Tibial nerve (tissue), 4 donors: Measurements from ENCODE around the gene KCP. TPM values are rescaled to one million over a fixed set of nuclear protein-coding genes. Genes with fewer than 3 reads are reported as not detected.

Source experiments
- DNase-seq, 2 donors: peaks; one replicate each; pipeline ENCODE4 v3.0.0-alpha.2; 2019; ENCODE audit warnings: low spot score in 2 of 2
- H3K27ac ChIP-seq, 4 donors: fragments of 200-600 bp; sonication (generic) in 3 of 4; one replicate each; pipeline ENCODE4 v1.5.1; 2017 to 2019; ENCODE audit warnings: mild to moderate bottlenecking in 1 of 4
- H3K27me3 ChIP-seq, 2 donors: fragments of 200-600 bp; sonication (generic) in 1 of 2; one replicate each; pipeline versions ENCODE4 v1.5.1 to v1.6.0; 2017 to 2019
- H3K36me3 ChIP-seq, 3 donors: fragments of 200-600 bp; sonication (generic); one replicate each; pipeline ENCODE4 v1.5.1; 2018 to 2019
- H3K4me1 ChIP-seq, 4 donors: fragments of 200-600 bp; sonication (generic) in 3 of 4; one replicate each; pipeline ENCODE4 v1.5.1; 2017 to 2019
- H3K4me3 ChIP-seq, 4 donors: fragments of 200-600 bp; sonication (generic) in 3 of 4; one replicate each; pipeline ENCODE4 v1.5.1; 2017 to 2019; ENCODE audit warnings: mild to moderate bottlenecking in 1 of 4, moderate library complexity in 1 of 4
- H3K9me3 ChIP-seq, 4 donors: fragments of 200-600 bp; sonication (generic) in 3 of 4; one replicate each; pipeline ENCODE4 v1.5.1; 2017 to 2019
- EP300 ChIP-seq, 2 donors: sonication (generic); formaldehyde crosslinking; IDR thresholded peaks; one replicate each; pipeline ENCODE4 v1.6.1; 2017; ENCODE audit warnings: antibody characterized with exemption in 2 of 2, mild to moderate bottlenecking in 1 of 2
- POLR2A ChIP-seq, 2 donors: fragments of 450-650 bp; IDR thresholded peaks; one replicate each; pipeline ENCODE4 v1.6.1; 2017; ENCODE audit warnings: antibody characterized with exemption in 2 of 2, mild to moderate bottlenecking in 2 of 2, moderate library complexity in 2 of 2
- WGBS, 2 donors: methylation state at CpG; one replicate each; pipeline ENCODE4 v1.1.5; 2018; 5-methylcytosine and 5-hydroxymethylcytosine counted together
- total RNA-seq, 4 donors: library from RNA; depleted of rRNA; stranded (reverse); fragments of >200 nt; gene quantifications; one replicate each; pipeline ENCODE4 v1.1.0, GENCODE V29; 2016
- TF ChIP-seq, protein P1 (sequence below), 5 experiments: fragments of 200-600 bp in 3 of 5; fragments of 450-650 bp in 2 of 5; sonication (generic) in 3 of 5; IDR thresholded peaks; one replicate each; pipeline ENCODE4 v1.5.1; 2016 to 2019; ENCODE audit warnings: antibody characterized with exemption in 5 of 5, mild to moderate bottlenecking in 3 of 5, moderate library complexity in 2 of 5

KCP gene
- total RNA-seq, 4 donors from 2014 or later: 0.21 to 0.90 (median 0.40) TPM

DNA sequence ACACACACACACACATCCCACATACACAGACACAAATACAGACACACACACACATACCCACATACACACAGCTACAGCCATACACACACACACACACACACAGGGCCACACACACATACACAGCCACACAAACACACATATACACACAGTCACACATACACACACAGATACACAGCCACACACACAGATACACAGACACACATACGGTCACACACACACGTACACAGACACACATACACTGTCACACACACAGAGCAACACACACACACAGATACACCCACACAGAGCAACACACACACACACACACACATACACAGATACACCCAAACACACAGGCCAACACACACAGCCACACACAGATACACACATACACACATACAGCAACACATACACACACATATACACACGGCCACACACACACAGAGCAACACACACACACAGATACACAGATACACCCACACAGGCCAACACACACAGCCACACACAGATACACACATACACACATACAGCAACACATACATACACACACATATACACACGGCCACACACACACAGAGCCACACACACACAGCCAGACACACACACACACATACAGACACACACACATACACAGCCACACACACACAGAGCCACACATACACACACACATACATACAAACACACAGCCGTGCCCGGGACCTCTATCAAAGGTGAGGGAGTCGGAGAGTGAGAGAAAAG lies 22.3 kb downstream of the KCP start:
- H3K9me3 ChIP-seq: no peaks in the 10 kb centered on the region
- DNase-seq: no peak
- peaks cover 0 to 42% of the 10 kb centered on the region in 2 donors for H3K27me3 ChIP-seq
- no peak for TF ChIP-seq POLR2A (IDR thresholded peaks at IDR 0.05)
- TF ChIP-seq, protein P1, sequence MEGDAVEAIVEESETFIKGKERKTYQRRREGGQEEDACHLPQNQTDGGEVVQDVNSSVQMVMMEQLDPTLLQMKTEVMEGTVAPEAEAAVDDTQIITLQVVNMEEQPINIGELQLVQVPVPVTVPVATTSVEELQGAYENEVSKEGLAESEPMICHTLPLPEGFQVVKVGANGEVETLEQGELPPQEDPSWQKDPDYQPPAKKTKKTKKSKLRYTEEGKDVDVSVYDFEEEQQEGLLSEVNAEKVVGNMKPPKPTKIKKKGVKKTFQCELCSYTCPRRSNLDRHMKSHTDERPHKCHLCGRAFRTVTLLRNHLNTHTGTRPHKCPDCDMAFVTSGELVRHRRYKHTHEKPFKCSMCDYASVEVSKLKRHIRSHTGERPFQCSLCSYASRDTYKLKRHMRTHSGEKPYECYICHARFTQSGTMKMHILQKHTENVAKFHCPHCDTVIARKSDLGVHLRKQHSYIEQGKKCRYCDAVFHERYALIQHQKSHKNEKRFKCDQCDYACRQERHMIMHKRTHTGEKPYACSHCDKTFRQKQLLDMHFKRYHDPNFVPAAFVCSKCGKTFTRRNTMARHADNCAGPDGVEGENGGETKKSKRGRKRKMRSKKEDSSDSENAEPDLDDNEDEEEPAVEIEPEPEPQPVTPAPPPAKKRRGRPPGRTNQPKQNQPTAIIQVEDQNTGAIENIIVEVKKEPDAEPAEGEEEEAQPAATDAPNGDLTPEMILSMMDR (IDR thresholded peaks at IDR 0.05): no peak
- TF ChIP-seq EP300 (IDR thresholded peaks at IDR 0.05): no peak
- H3K4me3 ChIP-seq: no peak overlapping the region
- no peak overlapping the region for H3K27ac ChIP-seq
- 79 to 87% methylated on average over 6 to 7 of the region's 7 CpGs for WGBS, 2 donors
- H3K36me3 ChIP-seq: no peaks in the 10 kb centered on the region
- peaks cover 0 to 10% (median 3%) of the 10 kb centered on the region in 4 donors for H3K4me1 ChIP-seq

GRCh38 chr7:128887169-128888038 lies 23.1 kb downstream of the KCP start:
- H3K4me1 ChIP-seq: peaks cover 0 to 10% (median 3%) of the 10 kb centered on the region in 4 donors
- no peak overlapping the region for H3K4me3 ChIP-seq
- TF ChIP-seq, protein P1 (IDR thresholded peaks at IDR 0.05): no peak
- no peak for TF ChIP-seq EP300 (IDR thresholded peaks at IDR 0.05)
- no peak for TF ChIP-seq POLR2A (IDR thresholded peaks at IDR 0.05)
- no peaks in the 10 kb centered on the region for H3K36me3 ChIP-seq
- no peak overlapping the region for H3K27ac ChIP-seq
- DNase-seq: no peak
- H3K9me3 ChIP-seq: no peaks in the 10 kb centered on the region
- H3K27me3 ChIP-seq: peaks cover 0 to 42% of the 10 kb centered on the region in 2 donors
- WGBS, 2 donors: 80 to 83% methylated on average over 7 of the region's 7 CpGs

- no peak overlapping the region for H3K27ac ChIP-seq
- H3K4me3 ChIP-seq: no peak overlapping the region
- TF ChIP-seq EP300 (IDR thresholded peaks at IDR 0.05) (no peak), POLR2A (IDR thresholded peaks at IDR 0.05) (no peak)
- TF ChIP-seq, protein P1 (IDR thresholded peaks at IDR 0.05): no peak
- DNase-seq: no peak
- 57 to 72% methylated on average over 13 to 14 of the region's 14 CpGs for WGBS, 2 donors
- H3K27me3 ChIP-seq: peaks cover 0 to 37% of the 10 kb centered on the region in 2 donors
- H3K36me3 ChIP-seq: no peaks in the 10 kb centered on the region
- no peaks in the 10 kb centered on the region for H3K9me3 ChIP-seq
- peaks cover 0 to 10% (median 3%) of the 10 kb centered on the region in 4 donors for H3K4me1 ChIP-seq
These were observed 23.9 kb downstream of the KCP start for GRCh38 chr7:128886391-128887168.

- no peak for DNase-seq
- no peaks in the 10 kb centered on the region for H3K36me3 ChIP-seq
- no peak overlapping the region for H3K4me3 ChIP-seq
- TF ChIP-seq EP300 (IDR thresholded peaks at IDR 0.05) (no peak), POLR2A (IDR thresholded peaks at IDR 0.05) (no peak)
- TF ChIP-seq, protein P1 (IDR thresholded peaks at IDR 0.05): no peak
- peaks cover 0 to 29% of the 10 kb centered on the region in 2 donors for H3K27me3 ChIP-seq
- peaks cover 0 to 2% (median 0%) of the 10 kb centered on the region in 4 donors for H3K4me1 ChIP-seq
- H3K27ac ChIP-seq: no peak overlapping the region
- H3K9me3 ChIP-seq: no peaks in the 10 kb centered on the region
- 94% methylated on average over 10 of the region's 10 CpGs for WGBS, 2 donors
These were observed 24.9 kb downstream of the KCP start for GRCh38 chr7:128885370-128886187.
